ENCODE measurements around the gene MEST.
"Not testable (repeated sequence)": the region's sequence is repeated elsewhere in the genome, so short reads cannot be mapped to it uniquely, and the experiment has no call there.

The MEST gene

DNA sequence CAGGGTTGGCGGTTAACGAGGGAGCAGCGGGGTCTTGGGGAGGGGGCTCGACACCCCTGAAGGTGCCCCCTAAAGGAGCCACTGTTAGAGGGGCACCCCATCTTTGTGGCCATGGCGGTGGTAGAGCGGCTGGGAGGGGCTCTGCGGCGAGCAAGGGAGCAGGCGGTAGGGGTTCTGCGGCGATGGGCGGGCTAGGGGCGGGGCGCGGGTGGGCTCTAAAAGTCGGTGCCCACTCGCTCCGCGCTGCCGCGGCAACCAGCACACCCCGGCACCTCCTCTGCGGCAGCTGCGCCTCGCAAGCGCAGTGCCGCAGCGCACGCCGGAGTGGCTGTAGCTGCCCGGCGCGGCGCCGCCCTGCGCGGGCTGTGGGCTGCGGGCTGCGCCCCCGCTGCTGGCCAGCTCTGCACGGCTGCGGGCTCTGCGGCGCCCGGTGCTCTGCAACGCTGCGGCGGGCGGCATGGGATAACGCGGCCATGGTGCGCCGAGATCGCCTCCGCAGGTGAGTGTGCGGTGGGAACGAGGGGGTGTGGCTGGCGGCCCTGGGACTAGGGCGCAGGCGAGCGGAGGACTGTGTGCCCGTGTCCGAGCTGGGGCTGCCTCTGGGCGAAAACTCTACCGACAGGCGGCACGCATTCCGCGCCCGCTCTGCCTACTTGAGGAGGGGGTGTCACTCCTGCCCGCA lies at the start of gene MEST:
MEST (plus strand) TSS at position 245 of the 682 bp plus-strand sequence; CDS start at position 474, 229 bp downstream.
- DNase-seq, result peak; percentile 81

DNA sequence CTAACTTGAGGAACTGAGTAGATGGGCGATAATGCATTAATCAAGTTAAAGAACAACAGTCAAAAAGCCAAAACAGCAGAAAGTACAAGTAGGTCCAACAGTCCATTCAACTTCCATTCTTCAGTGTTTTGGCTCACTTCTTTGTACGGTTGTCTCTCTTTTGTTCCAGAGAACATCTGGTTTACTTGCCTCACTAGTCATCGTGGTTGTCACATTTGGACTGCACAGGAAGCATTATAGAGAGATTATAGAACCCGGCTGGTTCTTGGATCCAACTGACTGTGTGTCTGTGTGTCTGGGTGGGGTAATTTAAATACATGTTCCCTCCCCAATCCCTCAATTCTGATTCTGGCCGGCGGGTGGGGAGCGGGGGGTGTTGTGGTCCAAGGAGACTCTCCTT lies 49.3 kb upstream of the MEST start:
- no peak for DNase-seq

GRCh38 chr7:130444234-130444633 lies 47.7 kb upstream of the MEST start:
- DNase-seq, result no peak

GRCh38 chr7:130444751-130445407 lies 47.0 kb upstream of the MEST start:
- DNase-seq, result no peak

DNA sequence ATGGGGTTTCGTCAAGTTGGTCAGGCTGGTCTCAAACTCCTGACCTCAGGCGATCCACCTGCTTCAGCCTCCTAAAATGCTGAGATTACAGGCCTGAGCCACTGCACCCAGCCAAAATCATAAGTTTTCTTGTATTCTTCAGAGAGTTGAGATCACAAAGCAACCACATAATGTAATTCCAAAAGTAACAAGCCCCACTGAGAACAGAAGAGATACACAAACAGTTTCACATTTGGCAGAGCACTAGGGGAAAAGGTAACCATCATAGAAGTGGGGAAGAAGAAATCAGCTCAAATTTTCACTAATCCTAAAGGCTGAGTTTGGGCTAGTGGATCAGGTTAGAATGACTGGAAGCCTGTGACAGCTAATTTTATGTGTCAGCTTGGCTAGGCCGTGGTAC lies 45.6 kb upstream of the MEST start:
- no peak for DNase-seq

DNA sequence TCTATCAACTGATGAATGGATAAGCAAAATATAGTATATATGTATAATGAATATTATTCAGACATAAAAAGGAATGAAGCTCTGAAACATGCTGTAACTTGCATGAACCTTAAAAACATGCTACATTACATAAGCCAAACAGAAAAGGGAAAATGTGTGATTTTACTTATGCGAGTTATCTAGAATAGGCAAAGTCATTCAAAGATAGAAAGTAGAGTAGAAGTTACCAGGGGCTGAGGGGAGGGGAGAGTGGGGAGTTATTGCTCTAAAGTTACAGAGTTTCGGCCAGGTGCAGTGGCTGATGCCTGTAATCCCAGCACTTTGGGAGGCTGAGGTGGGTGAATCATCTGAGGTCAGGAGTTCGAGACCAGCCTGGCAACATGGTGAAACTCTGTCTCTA lies 40.5 kb upstream of the MEST start:
- not testable (repeated sequence) for DNase-seq

- DNase-seq, result peak; percentile 74
These were observed 38.9 kb upstream of the MEST start for GRCh38 chr7:130452951-130453350.

GRCh38 chr7:130454959-130455358 lies 36.9 kb upstream of the MEST start:
- DNase-seq, result no peak

GRCh38 chr7:130458257-130458656 lies 33.6 kb upstream of the MEST start:
- DNase-seq, result no peak

DNA sequence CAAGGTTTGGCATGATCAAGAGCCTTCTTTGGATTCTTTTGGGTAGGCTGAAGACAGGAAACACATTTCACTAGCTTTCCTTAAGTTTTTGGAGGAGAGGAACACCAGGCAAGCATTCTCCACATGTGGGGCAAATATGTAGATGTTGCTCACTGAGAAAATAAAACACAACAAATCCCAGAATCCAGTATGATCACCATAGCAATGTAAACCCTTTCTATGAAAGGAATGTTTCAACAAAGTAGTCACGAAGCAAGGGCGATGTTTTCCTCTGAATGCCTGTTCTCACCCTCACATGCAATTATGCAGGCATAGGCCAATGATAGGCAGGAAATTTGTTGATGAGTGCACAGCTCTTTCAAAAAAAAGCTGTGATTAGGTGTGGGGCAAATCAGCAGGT lies 30.6 kb upstream of the MEST start:
- DNase-seq, result no peak

GRCh38 chr7:130463553-130464434 lies 28.1 kb upstream of the MEST start:
- no peak for DNase-seq

DNA sequence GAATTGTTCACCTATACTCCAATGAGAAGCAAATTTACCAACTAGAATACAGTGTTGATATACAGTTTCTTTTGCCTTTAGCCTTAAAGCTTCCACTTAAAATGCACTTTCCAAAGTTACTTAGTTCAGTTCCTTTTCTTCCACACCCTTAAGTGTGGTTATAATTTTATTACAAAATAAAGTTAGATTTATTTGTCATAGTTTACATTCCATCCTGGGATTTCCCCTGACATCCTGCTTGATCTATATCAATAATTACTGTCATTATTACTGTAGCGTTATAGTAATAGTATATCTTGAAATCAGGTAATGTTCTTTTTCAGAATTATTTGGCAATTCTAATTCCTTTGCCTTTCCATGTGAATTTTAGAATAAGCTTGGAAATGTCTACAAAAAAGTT lies 23.3 kb upstream of the MEST start:
- no peak for DNase-seq

DNA sequence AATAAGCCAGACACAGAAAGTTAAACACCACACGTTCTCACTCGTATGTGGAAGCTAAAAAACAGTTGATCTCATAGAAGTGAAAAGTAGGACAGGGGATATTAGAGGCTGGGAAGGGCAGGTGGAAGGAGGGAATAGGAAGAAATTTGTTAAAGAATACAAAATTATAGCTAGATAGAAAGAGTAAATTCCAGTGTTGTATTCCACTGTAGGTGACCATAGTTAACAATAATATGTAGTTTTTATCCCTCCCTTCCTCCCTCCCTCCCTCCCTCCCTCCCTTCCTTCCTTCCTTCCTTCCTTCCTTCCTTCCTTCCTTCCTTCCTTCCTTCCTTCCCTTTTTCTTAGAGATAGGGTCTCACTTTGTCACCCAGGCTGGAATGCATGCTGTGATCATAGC lies 19.9 kb upstream of the MEST start:
- DNase-seq, result no peak

DNA sequence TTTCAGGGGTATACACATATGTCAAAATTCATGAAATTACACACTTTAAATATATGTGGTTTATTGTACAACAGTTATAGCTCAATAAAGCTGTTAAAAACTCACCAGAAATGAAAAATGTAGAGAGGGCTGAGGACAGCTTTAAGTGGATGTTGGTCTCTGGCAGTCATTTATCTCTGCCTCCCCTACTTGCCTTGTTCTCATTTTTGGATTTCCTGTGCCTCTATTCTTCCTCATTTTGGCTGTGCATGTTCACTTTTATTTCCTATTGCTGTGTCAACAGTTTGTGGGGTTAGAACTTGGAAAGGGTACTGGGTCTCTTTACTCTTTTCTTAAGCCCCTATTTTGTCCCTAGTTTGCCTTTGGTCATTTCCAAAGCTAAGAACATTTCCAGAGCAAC lies 18.6 kb upstream of the MEST start:
- no peak for DNase-seq

GRCh38 chr7:130473876-130474275 lies 18.0 kb upstream of the MEST start:
- no peak for DNase-seq

- DNase-seq, result no peak
These were observed 16.1 kb upstream of the MEST start for GRCh38 chr7:130475776-130476175.

DNA sequence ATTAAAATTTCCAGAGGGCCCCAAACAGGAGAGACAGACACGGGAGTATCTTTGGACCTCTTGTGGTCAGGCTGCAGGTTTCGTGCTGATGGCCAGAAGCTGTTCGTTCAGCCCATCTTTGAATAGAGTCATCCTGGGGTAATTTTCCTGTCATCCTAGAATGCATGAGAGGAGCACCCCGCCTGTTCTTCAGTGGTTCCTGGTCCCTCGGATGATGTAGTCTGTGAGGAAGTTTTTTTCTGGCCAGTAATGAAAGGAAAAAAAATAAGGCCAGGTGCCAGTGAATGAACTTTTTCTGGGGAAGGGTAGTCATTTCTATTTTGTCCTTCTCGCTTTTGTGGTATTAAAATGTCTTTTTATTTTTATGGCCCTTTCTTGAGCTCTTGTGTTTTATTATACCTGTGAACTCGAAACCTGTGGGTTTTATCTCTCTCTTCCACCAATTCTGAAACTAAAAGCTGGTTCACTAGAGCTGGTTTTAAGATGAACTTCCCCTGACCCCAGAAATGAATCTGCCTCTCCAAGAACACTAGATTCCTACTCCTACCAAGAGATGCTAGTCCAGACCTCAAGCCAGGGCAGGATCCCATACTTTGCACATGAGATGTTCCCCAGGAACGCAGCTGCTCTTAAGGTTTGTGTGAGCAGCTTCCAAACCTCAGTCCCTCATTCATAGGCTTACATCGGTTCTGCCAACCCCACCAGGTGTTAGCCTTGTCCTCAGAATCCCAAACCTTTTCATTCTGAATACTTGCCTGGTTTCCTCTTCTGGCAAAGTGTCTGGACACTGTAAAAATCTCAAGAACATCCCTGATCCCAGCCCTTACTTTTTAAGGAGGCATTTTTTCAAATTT lies 15.4 kb upstream of the MEST start:
- no peak for DNase-seq

DNA sequence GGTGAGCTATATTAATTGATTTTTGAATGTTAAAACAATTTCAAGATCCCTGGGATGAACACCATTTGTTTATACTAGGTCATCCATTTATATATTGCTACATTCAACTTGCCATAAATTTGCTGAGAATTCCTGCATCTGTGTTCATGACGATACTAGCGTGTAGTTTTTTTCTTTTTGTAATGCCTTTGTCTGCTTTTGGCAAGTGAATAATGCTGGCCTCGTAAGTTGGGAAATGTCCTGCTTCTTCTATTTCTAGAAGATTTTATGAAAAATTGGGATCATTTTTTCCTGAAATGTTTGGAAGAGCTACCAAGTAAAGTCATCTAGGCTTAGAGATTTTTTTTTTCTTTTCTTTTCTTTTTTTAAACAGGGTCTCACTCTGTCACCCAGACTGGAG lies 12.9 kb upstream of the MEST start:
- DNase-seq, result no peak

DNA sequence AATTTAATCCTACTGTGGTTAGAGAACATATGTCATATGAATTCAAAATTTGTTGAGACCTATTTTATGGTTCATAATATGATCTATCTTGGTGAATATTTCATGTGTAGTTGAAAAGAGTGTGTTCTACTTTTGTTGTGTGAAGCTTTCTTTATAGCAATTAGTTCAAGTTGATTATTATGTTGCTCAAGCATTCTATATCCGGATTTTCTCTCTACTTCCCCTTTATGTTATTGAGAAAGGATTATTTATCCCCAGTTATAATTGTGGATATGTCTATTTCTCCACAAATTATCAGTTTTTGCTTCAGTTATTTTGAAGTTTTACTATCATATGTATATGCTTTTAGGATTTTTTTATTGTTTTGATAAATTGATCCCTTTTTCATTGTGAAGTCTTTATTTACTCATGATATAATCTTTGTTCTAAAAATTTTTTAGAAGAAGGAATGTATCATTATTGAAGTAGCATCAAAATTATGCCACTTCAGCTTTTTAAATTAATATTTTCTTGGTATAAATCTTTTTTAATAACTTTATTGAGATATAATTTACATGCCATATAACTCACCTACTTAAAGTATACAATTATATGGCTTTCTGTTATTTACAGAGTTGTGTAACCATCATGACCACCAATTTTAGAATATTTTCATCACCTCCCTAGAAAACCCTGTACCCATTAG lies 12.0 kb upstream of the MEST start:
- DNase-seq, result no peak

GRCh38 chr7:130481898-130482297 lies 10.0 kb upstream of the MEST start:
- DNase-seq, result no peak

GRCh38 chr7:130483031-130483430 lies 8.9 kb upstream of the MEST start:
- DNase-seq, result no peak

- DNase-seq, result no peak
These were observed 6.2 kb upstream of the MEST start for GRCh38 chr7:130485734-130486113.

Measured in right forelimb (tissue), 1 donor.